ENCODE measurements around the gene LENG9.

The LENG9 gene

DNA sequence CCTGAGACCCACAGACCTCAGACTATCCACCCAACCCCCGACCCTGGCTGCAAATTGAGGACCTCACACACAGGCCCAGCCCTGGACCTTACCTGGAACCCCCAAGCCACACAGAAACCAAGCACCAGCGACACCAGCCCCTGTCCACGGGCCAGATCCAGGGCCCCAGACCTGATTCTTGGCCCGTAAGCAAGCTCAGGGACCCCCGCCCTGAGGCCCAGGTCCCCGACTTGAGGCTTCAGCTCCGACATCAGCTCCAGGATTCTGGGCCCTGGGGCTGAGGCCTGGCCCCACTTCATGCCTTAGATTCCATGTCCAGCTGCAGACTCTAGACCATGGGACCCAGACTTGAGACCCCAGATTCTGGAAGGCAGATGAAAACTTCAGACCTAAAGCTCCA is 42.1 kb downstream of the LENG9 start:
- peak overlapping the region; percentile 79 for H3K27ac ChIP-seq (ENCODE audit: insufficient read depth, low read depth, low read length, poor library complexity, severe bottlenecking)
- 65 to 74% methylated on average over 7 of the region's 7 CpGs for WGBS, 2 experiments
- no peaks in the 10 kb centered on the region for H3K9me3 ChIP-seq (ENCODE audit: control insufficient read depth, low read length)
- peak overlapping the region; percentile 18 for H3K4me3 ChIP-seq (ENCODE audit: insufficient read depth, low read depth, low read length)
- peaks cover 49% of the 10 kb centered on the region for H3K4me1 ChIP-seq (ENCODE audit: control insufficient read depth, insufficient read depth, low read length)
- peaks cover 36% of the 10 kb centered on the region for H3K36me3 ChIP-seq (ENCODE audit: control insufficient read depth, insufficient read depth, low read length)
- H3K27me3 ChIP-seq (ENCODE audit: control insufficient read depth, insufficient read depth, low read length, poor library complexity, severe bottlenecking), result no peaks in the 10 kb centered on the region

DNA sequence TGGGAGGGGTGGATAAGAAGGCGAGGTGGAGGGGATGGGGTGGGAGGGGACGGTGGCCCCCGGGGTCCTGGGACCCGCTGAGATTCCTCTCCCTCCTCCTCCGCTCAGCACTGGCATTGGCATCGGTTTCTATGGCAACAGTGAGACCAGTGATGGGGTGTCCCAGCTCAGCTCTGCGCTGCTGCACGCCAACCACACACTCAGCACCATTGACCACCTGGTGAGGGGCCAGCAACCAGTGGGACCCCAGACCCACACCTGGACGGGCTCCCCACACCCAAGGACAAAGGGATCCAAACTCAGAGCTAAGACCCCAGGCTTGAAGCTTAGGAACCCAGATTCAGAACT is 42.4 kb downstream of the LENG9 start:
- Histone ChIP-seq H3K27me3 (ENCODE audit: control insufficient read depth, insufficient read depth, low read length, poor library complexity, severe bottlenecking) (no peaks in the 10 kb centered on the region), H3K4me1 (ENCODE audit: control insufficient read depth, insufficient read depth, low read length) (peaks cover 49% of the 10 kb centered on the region), H3K9me3 (ENCODE audit: control insufficient read depth, low read length) (no peaks in the 10 kb centered on the region), H3K27ac (ENCODE audit: insufficient read depth, low read depth, low read length, poor library complexity, severe bottlenecking) (peak overlapping the region; percentile 79), H3K4me3 (ENCODE audit: insufficient read depth, low read depth, low read length) (peak overlapping the region; percentile 18), H3K36me3 (ENCODE audit: control insufficient read depth, insufficient read depth, low read length) (peaks cover 34% of the 10 kb centered on the region)
- WGBS, 2 experiments, result 5% methylated on average over 9 of the region's 9 CpGs

DNA sequence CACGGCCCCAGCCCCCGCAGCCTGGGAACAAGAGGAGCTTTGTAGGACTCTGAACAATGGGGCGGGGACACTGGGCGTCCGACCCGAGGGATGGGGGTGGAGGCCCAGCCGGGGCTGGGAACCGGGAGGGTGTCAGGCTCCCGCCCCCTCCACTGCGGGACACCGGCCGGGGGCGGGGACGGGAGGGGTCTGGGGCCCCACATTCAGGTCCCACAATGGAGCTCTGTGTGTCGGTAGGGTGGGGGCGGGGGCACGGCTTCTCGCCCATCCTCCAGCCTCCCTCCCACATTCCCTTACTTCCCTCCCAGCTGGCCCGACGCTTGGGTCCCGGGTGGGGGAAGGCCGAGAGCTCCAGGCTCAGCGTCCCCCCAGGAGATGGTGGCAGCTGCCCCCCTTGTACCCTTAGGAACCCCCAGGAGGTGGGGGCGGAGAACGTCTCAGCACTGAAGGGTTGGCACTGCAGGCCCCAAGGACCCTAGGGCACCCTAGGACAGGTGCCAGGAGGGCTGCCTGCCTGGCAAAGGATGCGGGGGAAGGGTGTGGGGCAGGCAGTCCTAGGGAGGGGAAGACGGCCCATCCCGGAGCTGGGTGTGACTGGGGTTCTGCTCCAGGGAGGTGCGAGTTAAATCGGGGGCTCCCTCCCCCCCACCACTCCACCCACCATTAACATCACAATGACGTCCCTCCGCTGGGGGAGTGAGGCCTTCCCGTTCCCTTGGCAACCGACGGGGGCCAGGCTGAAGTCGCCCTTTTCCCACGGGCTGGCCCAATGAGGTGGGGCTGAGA is 43.0 kb downstream of the LENG9 start:
- H3K27ac ChIP-seq (ENCODE audit: insufficient read depth, low read depth, low read length, poor library complexity, severe bottlenecking), result peak overlapping the region; percentile 92
- H3K4me3 ChIP-seq (ENCODE audit: insufficient read depth, low read depth, low read length), result peak overlapping the region; percentile 36
- 0% methylated on average over 36 to 37 of the region's 37 CpGs for WGBS, 2 experiments
- H3K4me1 ChIP-seq (ENCODE audit: control insufficient read depth, insufficient read depth, low read length), result peaks cover 49% of the 10 kb centered on the region
- H3K27me3 ChIP-seq (ENCODE audit: control insufficient read depth, insufficient read depth, low read length, poor library complexity, severe bottlenecking), result no peaks in the 10 kb centered on the region
- peaks cover 34% of the 10 kb centered on the region for H3K36me3 ChIP-seq (ENCODE audit: control insufficient read depth, insufficient read depth, low read length)
- no peaks in the 10 kb centered on the region for H3K9me3 ChIP-seq (ENCODE audit: control insufficient read depth, low read length)

DNA sequence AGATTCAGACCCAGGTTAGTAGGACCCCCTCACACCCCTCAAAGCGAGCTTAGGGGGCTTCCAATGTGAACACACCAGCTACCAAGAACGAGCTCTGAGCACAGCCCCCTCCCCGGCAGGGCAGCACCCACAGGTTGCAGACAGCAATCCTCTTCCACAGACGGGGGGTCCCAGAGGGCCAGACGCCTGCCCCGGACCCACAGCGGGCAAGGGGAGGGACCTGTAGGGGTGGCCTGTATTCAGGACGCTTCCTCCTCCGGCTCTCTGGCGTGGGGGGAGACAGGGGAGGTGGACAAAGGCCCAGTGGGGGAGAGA is 43.6 kb downstream of the LENG9 start:
- WGBS, 2 experiments, result 2 to 3% methylated on average over 10 of the region's 10 CpGs
- Histone ChIP-seq H3K4me3 (ENCODE audit: insufficient read depth, low read depth, low read length) (peak overlapping the region; percentile 36), H3K36me3 (ENCODE audit: control insufficient read depth, insufficient read depth, low read length) (peaks cover 33% of the 10 kb centered on the region), H3K27ac (ENCODE audit: insufficient read depth, low read depth, low read length, poor library complexity, severe bottlenecking) (peak overlapping the region; percentile 92), H3K9me3 (ENCODE audit: control insufficient read depth, low read length) (no peaks in the 10 kb centered on the region), H3K27me3 (ENCODE audit: control insufficient read depth, insufficient read depth, low read length, poor library complexity, severe bottlenecking) (peaks cover under 1% of the 10 kb centered on the region), H3K4me1 (ENCODE audit: control insufficient read depth, insufficient read depth, low read length) (peaks cover 49% of the 10 kb centered on the region)

DNA sequence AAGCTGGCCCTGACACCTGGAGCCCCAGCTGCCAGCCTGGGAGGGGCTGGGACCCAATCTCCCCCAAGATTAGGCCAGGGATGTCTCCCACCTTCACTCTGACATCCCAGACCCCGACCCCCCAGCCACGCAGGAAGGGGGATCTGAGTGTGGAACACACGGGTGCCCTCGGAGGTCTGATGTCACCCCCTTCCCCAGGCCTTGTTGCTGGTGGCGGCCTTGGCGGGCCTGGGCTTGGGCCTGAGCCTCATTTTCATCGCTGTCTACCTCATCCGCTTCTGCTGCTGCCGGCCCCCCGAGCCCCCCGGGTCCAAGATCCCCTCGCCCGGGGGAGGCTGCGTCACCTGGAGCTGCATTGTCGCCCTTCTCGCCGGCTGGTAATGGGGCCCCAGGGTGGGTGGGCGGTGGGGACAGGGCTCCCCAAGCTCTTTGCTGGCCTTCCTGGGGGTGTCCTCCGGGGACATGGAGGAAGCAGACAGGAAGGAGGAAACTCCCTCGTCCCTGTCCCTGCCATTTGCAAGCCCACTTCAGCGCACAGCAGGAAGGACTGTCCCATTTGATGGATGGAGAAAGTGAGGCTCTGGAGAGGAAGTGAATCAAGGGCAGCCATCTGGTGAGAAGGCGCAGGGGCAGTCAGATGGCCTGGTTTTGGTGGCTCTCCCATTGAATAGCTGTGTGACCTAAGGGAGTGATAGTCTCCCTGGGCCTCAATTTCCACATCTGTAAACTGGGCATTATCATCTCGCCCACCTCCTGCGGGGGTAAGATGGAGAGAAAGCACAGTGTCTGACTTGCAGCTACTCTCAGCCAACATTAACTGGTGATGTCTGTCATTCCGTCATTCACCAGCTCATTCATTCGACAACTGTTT is 44.4 kb downstream of the LENG9 start:
- no peak overlapping the region for H3K27ac ChIP-seq (ENCODE audit: insufficient read depth, low read depth, low read length, poor library complexity, severe bottlenecking)

DNA sequence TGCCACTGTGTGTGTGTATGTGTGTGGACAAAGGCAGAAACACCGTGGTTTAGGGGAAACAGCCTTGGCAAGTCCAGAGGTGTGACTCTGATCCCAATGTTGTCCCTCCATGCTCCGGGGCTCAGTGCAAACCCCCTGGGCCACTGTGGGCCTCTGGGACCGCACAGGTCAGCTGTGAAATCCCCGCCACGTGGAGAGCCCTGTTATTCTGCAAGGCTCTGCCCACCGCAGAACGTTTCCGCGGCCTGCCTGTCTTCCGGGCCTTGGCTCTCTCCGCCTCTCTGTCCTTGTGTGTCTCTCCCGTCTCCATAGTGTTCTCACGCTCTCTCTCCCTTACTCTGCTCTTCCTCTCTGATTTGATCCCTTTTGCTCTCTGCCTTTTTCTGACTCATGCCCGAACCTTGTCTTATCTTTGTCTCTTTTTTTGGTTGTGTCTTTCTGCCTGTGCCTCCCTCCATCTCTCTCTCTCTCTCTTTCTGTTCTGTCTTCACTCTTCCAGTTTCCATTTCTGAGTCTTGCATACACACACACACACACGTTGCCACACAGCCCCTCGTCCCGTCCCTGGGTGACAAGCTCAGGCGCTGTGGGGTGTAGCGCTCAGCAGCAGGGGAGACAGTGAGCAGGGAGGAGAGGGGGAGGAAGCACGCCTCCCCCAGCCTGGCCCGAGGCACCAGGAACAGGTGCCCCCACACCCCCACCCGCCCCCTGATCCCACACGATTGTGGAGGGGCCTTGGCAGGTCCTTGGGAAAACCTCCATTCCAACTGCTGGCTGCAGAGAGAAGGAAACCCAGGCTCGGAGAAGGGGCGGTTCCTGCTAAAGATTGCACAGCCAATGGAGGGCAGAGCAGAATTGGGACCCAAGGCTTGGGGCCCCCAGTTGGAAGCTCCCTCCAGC is 45.3 kb downstream of the LENG9 start:
- Histone ChIP-seq H3K4me1 (ENCODE audit: control insufficient read depth, insufficient read depth, low read length) (peaks cover 49% of the 10 kb centered on the region), H3K36me3 (ENCODE audit: control insufficient read depth, insufficient read depth, low read length) (peaks cover 15% of the 10 kb centered on the region), H3K27ac (ENCODE audit: insufficient read depth, low read depth, low read length, poor library complexity, severe bottlenecking) (peak overlapping the region; percentile 44), H3K27me3 (ENCODE audit: control insufficient read depth, insufficient read depth, low read length, poor library complexity, severe bottlenecking) (peaks cover 15% of the 10 kb centered on the region), H3K4me3 (ENCODE audit: insufficient read depth, low read depth, low read length) (no peak overlapping the region), H3K9me3 (ENCODE audit: control insufficient read depth, low read length) (no peaks in the 10 kb centered on the region)
- 43 to 45% methylated on average over 24 to 25 of the region's 25 CpGs for WGBS, 2 experiments

More for the DNA sequence above, 44.4 kb downstream of the LENG9 start:
- Histone ChIP-seq H3K9me3 (ENCODE audit: control insufficient read depth, low read length) (no peaks in the 10 kb centered on the region), H3K4me3 (ENCODE audit: insufficient read depth, low read depth, low read length) (no peak overlapping the region), H3K27me3 (ENCODE audit: control insufficient read depth, insufficient read depth, low read length, poor library complexity, severe bottlenecking) (peaks cover 10% of the 10 kb centered on the region), H3K36me3 (ENCODE audit: control insufficient read depth, insufficient read depth, low read length) (peaks cover 24% of the 10 kb centered on the region), H3K4me1 (ENCODE audit: control insufficient read depth, insufficient read depth, low read length) (peaks cover 49% of the 10 kb centered on the region)
- 88% methylated on average over 26 of the region's 26 CpGs for WGBS, 2 experiments

DNA sequence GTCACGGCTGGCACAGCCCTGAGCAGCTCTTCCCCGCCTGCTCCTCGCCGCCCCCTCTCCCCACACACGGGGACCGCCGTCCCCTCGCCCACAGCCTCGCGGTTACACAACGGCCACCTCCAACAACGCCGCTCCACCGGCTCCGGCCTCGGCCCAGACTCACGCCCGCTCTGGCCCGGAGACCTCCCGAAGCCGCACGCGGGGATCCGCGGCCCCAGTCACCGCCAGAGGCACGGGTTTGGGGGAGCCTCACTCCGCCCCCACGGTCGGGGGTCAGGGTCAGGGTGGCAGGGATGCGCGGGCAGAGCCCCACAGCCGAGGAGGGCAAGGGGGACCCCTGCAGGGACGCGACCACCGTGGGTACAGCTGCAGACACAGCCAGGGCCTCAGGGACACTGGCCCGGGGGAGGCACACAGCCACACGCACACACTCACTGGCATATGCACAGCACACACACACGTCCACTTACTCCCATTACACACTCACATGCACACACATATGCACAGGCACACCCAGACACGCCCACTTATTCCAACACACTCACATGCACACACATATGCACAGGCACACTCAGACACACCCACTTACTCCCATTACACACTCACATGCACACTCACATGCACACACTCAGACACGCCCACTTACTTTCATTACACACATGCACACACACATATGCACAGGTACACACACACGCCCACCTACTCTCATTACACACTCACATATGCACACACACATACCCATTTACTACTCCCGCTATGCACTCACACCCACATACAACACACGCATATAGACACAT is 46.7 kb downstream of the LENG9 start:
- peaks cover 15% of the 10 kb centered on the region for H3K27me3 ChIP-seq (ENCODE audit: control insufficient read depth, insufficient read depth, low read length, poor library complexity, severe bottlenecking)
- 49 to 53% methylated on average over 44 of the region's 44 CpGs for WGBS, 2 experiments

DNA sequence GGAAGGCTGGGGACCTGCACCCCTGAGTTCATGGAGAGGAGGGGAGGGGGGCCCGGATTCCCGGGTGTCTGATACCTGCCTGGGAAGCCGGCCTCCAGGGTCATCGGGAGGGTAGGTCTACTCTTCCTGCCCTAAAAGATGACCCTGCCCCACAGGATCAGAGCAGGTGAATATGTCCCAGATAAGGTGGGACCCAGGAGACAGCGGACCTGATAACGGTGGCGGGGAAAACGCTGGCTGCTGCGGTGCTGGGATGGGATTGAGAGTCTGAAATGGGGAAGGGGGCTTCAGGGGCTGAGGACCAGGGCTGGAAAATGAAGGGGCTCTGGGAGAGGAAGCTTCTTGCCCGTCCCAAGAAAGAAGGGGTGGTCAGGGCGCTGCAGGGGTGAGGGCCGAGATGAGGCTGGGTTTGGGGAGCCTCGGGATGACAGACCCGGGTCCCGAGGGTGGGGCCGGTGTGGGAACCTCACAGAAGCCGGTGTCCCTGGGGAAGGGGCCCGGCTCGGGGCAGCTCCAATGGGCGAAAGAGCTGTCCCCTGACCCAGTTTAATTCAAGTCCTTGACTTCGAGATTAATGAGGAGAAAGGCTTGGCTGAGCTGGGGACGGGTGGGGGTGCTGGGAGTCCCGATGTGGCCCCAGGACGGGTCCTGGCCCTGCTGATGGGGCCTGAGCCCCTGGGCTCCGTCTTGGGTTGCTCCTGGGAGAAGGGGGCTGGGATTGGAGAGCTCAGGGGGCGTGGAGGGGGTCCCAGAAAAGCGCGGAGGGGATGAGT is 47.5 kb downstream of the LENG9 start:
- H3K4me3 ChIP-seq (ENCODE audit: insufficient read depth, low read depth, low read length), result peak overlapping the region; percentile 85

More for the DNA sequence above, 46.7 kb downstream of the LENG9 start:
- Histone ChIP-seq H3K27ac (ENCODE audit: insufficient read depth, low read depth, low read length, poor library complexity, severe bottlenecking) (no peak overlapping the region), H3K9me3 (ENCODE audit: control insufficient read depth, low read length) (no peaks in the 10 kb centered on the region), H3K36me3 (ENCODE audit: control insufficient read depth, insufficient read depth, low read length) (peaks cover 4% of the 10 kb centered on the region), H3K4me1 (ENCODE audit: control insufficient read depth, insufficient read depth, low read length) (peaks cover 44% of the 10 kb centered on the region), H3K4me3 (ENCODE audit: insufficient read depth, low read depth, low read length) (peak overlapping the region; percentile 85)

More for the DNA sequence above, 47.5 kb downstream of the LENG9 start:
- Histone ChIP-seq H3K9me3 (ENCODE audit: control insufficient read depth, low read length) (no peaks in the 10 kb centered on the region), H3K4me1 (ENCODE audit: control insufficient read depth, insufficient read depth, low read length) (peaks cover 36% of the 10 kb centered on the region), H3K27ac (ENCODE audit: insufficient read depth, low read depth, low read length, poor library complexity, severe bottlenecking) (no peak overlapping the region), H3K36me3 (ENCODE audit: control insufficient read depth, insufficient read depth, low read length) (peaks cover 4% of the 10 kb centered on the region), H3K27me3 (ENCODE audit: control insufficient read depth, insufficient read depth, low read length, poor library complexity, severe bottlenecking) (peaks cover 15% of the 10 kb centered on the region)
- WGBS, 2 experiments, result 6 to 8% methylated on average over 27 to 28 of the region's 28 CpGs
